ENCODE results near the gene TMEM91.
"Not testable (repeated sequence)": the region's sequence is repeated elsewhere in the genome, so short reads cannot be mapped to it uniquely, and the experiment has no call there.

The TMEM91 gene

DNA sequence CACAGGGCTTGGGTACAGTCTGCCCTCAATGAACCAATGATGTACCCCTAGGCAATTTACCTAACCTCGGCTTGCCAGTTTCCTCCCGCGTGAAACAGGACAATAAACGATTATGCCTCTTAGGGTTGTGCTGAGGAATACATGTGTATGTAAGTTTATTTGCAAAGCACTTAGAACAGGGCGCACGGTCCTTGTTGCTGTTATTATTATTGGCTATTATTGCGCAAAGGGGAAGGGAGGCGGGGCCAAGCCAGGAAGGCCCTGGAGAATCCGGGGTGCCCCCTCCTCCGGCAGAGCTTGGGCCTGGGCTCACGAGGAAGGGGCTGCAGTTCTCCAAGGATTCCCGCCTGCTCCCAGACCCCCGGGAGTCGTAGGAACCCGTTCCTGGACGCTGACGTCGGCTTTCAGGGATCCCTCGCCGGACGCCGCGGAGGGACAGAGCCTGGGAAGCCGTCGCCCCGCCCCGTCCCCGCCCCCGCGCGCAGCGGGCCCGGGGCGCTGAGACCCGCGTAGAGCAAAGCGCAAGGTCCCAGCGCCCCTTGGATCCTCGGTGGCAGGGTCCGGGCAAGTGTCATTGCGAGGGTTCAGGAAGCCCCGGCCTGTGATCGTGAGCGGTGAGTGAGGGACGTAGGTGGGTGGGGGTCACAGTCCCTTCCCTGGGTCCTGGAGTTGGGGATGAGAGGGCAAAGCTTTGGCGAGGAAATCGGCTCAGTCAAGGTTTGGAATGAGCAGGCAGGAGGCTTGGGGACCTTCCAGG, at the start of gene TMEM91:
Gene TMEM91 (plus strand): TSS at position 293 of the 757 bp plus-strand sequence. CDS start 1,777 bp downstream, outside the sequence.
- in situ Hi-C loops (cut with MboI; ENCODE audit: low sequenced_read_pairs), result no loop called here

DNA sequence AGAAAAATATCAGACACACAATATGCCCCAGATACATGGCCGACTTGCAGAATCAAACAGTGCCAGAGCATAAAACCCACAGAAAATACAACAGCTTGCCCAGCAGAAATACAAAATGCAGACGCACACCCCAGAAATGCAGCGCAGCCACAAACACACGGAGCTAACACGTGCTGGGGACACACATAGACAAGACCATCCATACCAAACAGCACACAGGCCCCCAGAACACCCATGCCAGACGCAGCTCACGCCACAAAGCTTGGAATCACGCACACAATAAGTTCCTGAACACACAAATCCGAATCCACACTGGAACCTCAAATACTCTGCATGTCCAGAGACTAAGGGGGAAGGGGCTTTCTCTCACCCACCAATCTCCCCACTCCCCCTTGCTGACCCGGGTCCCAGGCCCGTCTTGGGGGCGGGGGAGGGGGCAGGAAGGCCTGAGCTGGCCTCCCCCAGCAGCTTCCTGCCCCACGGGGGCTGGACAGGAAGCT, 49.2 kb upstream of the TMEM91 start:
- in situ Hi-C loops (cut with MboI; ENCODE audit: low sequenced_read_pairs), result no loop called here

DNA sequence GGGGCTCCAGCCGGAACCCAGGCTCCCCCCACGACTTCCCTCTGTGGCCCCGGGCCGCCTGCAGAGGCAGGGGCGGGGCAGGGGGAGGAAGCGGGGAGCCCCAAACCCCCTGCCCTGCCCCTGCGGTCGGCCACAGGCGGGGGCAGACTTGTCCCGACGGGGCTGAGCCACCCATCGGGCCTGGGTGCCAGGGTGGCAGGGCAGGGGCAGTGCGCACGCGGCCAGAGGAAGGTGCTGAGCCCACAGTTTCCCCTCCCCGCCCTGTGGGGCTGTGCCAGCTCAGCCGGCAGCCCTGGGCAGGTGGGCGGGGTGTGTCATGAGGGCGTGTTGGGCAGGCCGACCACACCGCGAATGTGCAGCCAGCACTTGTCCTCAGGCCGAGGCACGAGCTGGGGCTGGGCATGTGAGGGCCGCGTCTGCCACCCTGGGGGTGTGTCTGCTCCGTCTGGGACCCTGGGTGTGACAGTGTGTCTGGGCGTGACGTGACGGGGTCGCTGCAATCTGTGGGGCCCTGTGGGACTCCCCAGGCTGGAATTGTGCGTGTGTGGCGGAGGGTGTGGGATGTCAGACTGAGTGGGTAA, 48.7 kb upstream of the TMEM91 start:
- in situ Hi-C loops (cut with MboI; ENCODE audit: low sequenced_read_pairs), result no loop called here

DNA sequence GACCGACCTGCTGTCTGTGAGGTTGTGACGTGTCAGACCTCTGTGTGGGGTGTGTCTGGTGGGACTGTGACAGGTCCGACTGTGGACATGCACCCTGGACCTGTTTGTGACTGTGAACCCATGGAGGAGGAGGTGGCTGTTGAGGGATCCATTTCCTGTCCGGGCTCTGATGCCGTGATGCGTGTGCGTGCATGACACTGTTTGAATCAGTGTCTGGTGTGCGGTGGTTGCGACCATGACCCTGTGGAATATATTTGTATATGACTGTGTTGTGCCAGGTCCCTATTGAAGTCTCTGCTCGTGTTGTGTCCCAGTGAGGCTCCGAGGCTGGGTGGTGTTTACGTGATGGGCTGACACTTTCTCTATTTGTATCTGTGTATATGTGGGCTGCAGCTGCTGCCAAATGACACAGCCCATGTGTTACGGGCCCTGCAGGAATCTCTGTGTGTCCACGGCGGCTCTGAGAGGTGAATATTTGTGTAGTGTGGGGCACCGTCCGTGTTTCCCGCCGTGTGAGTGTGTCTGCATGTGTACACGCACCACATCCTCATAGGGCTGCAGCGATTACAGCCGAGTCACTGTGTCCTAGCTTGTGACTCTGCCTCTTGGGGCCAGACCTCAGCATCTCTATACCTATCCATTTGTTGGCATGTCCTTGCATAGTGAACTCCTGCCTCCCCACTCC, 48.0 kb upstream of the TMEM91 start:
- in situ Hi-C loops (cut with MboI; ENCODE audit: low sequenced_read_pairs), result no loop called here

DNA sequence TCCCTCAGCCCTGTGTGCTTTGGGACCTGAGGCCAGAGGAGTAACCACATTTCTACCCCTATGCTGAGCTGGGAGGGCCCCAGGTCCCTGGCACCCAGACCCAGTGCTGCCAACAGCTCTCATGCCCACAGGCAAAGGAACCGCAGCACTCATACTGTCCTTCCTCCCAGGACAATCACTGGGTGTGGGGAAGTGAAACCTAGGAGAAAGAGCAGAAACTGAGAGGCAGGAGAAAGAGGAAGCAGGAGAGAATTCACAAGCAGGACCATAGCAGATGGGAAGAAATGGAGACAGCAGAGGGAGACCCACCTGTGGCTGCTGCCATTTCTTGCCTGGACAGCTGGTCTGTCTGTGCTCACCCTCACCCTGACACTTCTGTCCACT, 47.5 kb upstream of the TMEM91 start:
- in situ Hi-C loops (cut with MboI; ENCODE audit: low sequenced_read_pairs), result no loop called here

DNA sequence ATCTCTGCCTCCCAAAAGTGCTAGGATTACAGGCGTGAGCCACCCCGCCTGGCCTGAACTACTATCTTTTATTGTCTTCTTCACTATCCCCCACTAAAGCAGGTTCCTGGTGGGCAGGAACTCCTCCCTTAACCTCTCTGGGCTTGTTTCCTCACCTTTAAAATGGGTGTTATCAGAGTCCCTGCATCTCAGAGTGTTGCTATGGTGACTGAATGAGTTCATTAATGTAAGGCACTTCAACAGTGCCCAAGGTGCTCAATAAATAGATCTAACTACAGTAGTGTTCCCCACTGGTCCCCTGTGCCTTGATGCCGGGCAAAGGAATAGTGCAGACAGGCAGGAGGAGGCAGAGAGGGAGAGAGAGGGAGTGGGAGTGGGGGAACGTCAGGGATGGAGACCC, 45.9 kb upstream of the TMEM91 start:
- in situ Hi-C loops (cut with MboI; ENCODE audit: low sequenced_read_pairs), result no loop called here

DNA sequence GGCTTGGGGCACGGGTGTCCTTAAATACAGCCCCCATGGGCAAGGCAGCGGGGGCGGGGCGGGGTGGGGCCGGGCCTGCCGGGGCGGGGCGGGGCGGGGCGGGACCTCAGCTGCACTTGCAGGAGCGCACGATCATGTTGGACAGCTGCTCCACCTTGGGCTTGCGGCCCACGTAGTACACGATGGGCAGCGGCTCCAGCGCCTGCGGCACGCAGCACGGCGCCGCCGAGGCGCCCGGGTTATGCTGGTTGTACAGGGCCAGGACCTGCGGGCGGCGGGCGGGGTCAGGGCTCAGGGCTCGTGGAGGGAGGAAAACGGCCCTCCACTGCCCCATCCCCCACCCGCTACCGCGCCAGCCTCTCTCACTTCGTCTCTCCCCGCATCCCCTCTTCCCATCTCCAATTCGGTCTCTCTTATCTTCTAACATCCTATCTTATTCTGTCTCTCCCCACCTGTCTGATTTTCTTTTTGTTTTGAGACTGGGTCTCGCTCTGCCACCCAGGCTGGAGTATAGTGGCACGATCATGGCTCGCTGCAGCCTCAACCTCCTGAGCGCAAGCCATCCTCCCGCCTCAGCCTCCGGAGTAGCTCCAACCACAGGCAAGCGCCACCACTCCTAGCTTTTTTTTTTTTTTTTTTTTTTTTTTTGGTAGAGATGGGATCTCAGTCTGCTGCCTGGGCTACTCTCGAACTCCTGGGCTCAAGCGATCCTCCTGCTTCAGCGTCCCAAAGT, 45.2 kb upstream of the TMEM91 start:
- in situ Hi-C loops (cut with MboI; ENCODE audit: low sequenced_read_pairs), result no loop called here

DNA sequence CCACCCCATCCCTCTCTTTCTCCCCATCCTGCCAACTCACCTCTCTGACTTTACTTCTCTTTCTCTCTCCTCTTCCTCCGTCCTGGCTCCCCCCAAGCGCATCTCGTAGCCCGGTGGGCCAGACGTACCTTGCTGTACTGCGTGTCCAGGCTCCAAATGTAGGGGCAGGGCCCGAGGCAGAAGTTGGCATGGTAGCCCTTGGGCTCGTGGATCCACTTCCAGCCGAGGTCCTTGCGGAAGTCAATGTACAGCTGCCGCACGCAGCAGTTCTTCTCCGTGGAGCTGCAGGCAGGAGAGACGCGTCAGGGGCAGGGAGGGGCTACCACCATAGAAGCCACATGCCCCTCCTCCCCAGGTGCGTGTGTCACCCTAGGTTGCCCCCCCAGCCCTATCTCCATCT, 44.3 kb upstream of the TMEM91 start:
- in situ Hi-C loops (cut with MboI; ENCODE audit: low sequenced_read_pairs), result no loop called here

DNA sequence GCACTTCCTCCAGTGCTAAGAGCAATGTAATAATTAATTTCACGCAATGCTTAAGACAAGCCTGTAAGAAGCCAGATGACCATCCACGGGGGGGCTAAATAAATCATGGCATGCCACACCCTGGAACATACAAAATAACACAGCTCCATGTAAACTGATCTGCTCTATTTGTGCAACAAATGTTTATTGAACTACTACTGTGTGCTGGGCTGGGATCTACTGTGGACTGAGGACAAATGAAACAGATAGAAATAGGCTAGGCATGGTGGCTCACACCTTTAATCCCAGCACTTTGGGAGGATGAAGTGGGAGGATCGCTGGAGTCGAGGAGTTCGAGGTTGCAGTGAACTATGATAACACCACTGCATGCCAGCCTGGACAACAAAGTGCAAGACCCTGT, 43.9 kb upstream of the TMEM91 start:
- in situ Hi-C loops (cut with MboI; ENCODE audit: low sequenced_read_pairs), result no loop called here

DNA sequence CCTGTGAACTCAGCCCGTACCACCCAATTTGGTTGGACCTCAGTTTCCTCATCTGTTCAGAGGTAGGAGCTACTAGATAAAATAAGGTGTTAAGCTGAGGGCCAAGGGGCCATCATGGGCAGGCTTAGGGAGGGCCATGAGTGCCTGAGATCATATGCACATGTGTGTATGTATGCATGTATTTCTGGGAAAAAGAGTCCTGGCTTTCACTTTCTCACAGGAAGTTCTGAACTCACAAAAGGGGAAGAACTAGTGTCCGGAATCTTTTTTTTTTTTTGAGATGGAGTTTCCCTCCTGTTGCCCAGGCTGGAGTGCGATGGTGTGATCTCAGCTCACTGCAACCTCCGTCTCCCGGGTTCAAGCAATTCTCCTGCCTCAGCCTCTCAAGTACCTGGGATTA, 41.5 kb upstream of the TMEM91 start:
- in situ Hi-C loops (cut with MboI; ENCODE audit: low sequenced_read_pairs), result no loop called here

DNA sequence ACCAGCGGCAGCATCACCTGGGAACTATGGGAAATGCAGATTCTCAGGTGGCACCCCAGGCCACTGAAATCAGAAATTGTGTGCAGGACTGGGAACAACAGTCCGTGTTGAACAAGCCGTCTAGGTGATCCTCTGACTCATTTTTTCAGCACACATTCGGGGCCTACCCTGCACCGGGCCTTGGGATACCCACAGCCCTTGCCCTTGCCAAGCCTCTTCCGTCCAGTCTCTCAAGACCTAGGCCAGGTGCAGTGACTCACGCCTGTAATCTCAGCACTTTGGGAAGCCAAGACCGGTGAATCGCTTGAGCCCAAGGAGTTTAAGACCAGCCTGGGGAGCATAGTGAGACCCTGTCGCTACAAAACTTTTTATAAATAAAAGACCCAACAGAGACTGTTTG, 40.9 kb upstream of the TMEM91 start:
- in situ Hi-C loops (cut with MboI; ENCODE audit: low sequenced_read_pairs), result no loop called here

DNA sequence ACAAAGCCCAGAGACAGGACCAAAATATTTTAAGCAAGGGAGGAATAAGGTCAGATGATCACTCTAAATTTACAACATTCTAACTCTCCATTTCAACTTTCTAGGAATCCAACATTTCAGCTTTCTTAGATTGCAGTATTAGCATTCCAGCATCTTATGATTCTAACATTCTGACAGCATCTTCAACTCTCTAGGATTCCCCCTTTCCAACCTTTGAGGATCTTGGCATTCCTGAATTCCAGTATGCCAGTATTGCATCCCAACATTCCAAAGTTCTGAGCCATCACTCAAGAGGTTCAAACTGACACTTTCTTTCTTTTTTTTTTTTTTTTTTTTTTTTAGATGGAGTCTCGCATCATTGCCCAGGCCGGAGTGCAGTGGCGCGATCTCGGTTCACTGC, 36.4 kb upstream of the TMEM91 start:
- in situ Hi-C loops (cut with MboI; ENCODE audit: low sequenced_read_pairs), result no loop called here

DNA sequence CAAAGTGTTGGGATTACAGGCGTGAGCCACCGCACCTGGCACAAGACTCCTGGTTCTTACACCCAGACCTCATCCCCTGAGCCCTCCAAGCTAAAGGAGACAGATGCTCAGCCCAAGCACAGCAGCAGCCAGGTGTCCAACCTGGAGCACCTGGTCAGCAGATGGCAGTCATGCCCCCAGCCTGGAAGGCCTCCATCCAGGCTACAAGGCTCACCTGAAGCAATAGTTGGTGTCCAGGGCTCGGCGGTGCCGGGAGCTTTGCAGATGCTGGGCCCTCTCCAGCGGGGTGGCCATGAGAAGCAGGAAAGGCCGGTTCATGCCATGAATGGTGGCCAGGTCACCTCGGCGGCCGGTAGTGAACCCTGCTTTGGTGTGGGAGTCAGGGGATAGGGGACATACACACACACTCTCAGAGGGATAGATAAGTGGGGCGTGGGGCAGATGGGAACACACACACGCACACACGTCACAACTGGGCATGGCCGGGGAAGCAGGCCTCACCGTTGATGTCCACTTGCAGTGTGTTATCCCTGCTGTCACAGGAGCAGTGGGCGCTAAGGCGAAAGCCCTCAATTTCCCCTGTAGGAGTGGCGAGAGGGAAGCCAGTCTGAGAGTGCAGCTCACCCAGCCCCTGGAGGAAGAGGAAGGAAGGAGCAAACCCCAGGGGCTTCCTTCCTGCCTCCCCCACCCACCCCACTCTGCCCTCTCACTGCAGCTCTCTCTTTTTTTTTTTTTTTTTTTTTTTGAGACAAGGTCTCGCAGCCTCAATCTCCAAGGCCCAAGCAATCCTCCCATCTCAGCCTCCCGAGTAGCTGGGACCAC, 34.5 kb upstream of the TMEM91 start:
- in situ Hi-C loops (cut with MboI; ENCODE audit: low sequenced_read_pairs), result no loop called here

DNA sequence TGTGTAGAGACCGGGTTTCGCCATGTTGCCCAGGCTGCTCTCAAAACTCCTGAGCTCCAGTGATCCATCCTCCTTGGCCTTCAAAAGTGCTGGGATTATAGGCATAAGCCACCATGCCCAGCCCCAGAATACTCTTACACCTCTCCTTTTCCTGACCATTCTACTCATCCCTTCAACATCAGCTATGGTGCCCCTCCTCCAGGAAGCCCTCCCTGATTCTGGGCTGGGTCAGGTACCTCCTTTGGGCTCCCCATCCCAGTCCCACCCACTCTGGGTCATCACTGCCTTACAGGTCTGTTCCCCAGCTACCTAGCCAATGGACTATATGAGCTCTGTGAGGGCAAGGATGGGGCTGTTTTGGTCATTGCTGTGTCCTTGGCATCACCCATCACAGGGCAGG, 32.2 kb upstream of the TMEM91 start:
- in situ Hi-C loops (cut with MboI; ENCODE audit: low sequenced_read_pairs), result no loop called here

DNA sequence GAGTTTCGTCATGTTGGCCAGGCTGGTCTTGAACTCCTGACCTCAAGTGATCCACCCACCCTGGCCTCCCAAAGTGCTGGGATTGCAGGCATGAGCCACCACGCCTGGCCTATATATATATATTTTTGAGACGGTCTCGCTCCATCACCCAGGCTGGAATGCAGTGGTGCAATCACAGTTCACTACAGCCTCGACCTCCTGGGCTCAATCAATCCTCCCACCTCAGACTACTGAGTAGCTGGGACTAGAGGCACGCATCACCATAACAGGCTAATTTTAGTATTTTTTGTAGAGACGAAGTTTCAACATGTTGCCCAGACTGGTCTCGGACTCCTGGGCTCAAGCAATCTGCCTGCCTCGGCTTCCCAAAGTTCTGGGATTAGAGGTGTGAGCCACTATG, 29.4 kb upstream of the TMEM91 start:
- in situ Hi-C loops (cut with MboI; ENCODE audit: low sequenced_read_pairs), result not testable (repeated sequence)

DNA sequence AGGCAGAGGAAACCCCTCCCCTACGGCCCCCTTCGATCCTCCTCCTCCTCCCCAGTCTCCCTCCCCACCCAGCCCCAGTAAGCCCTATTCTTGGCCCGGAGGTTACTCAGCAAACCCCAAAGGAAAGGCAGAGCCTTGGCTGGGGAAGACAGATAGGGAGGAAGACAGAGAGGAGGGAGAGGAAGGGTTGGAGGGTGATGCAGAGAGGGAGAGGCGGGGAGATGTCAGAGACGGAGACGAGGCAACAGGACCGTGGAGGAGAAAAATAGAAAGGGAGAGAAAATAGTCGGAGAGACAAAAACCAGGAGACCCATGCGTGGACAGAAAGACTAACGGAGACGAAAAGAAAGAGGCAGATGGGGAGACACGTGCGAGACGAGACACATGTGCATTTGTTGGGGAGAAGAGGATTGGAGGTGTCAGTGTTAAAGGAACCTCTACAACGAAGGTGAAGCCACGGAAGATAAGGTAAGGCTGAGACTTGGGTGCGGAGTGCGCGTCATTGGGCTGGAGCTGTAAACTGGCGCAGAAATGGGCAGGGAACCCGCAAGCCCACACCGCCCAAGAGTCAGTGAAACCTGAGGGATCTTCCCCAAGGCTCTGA, 25.5 kb upstream of the TMEM91 start:
- in situ Hi-C loops (cut with MboI; ENCODE audit: low sequenced_read_pairs), result no loop called here

DNA sequence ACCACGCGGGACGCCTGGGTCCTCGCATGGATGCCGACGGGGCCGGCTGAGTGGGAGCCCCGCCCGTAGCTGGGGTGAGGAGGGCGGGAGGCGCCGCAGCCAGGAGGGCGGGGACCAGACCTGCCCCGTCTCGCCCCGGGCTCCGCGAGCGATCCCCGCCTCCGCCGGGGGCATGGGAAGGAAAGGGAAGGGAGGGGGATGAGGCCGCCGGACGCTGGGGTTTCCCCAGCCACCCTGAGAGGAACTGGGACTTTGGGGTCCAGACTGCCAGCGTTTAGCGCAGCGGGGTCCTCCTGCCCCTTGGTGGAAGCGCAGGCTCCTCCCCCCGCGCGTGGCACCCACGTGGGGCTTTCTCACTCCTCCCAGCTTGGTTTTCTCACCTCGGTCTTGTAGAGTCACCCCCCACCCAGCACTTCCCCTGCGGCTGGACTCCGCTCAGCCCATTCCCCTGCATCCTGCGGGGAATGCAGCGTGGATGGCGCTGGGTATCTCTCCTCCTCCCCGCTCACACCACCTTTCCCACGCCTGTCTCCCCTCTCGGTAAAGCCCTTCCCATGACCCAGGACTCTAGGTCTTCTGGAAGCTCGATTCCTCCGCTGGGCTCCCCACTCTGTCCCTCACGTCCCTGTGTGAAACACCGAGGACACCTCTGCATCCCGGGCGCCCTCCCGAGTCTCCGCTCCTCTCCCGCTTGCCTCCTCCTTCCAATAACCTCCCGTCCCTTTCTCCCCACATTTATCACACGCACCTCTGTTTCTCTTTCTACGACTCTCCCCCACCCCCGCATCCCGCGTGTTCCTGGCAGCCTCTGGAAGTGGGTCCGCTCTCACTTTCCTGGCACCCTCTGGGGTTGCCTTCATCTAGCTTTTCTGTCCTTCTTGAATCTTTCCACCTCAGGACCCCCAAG, 24.7 kb upstream of the TMEM91 start:
- in situ Hi-C loops (cut with MboI; ENCODE audit: low sequenced_read_pairs), result no loop called here

DNA sequence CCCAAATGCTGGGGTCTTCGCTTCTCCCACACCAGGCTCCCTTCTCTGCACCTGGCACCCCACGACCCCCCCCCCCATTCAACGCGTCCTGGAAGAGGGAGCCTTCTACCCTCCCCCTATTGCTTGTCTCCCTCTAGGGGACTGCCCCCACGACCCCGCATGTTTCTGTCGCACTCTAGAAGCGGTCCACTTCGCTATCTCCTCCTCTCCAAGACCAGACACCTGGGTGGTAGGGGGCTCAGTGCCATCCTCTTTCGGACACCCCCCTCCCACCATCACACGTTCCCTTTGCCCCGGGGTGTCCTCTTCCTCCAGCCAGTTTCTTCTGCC, 24.1 kb upstream of the TMEM91 start:
- in situ Hi-C loops (cut with MboI; ENCODE audit: low sequenced_read_pairs), result no loop called here

Measured in hTERT RPE-1 (cell line).